Measurements from ENCODE around the gene GRID1.

GRID1 gene

DNA sequence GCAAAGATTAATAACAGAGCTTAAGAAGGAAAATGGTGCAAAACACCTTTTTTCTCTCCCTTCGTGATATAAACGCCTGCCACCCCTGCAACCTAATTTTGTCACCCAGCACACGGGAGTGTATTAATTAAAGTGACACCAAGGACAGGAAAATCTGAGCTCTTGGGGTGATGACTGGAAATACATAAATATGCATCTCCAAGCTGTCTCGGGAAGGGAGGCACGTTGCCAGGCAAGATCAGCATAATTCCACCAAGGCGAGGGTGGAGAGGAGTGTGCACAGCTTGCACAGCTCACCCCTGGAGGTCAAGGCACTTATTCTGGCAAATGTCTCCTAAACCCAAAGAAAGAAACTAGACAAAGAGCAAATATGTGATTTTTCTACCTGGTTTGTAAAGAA lies 700.9 kb downstream of the GRID1 start:
- no peaks in the 10 kb centered on the region for H3K27me3 ChIP-seq (replicated peaks; ENCODE audit: control insufficient read depth, insufficient read depth, low read length)
- H3K4me1 ChIP-seq (ENCODE audit: control insufficient read depth, insufficient read depth, low read length), result no peaks in the 10 kb centered on the region
- H3K9me3 ChIP-seq (ENCODE audit: control insufficient read depth, low read length), result no peaks in the 10 kb centered on the region
- H3K36me3 ChIP-seq (ENCODE audit: control insufficient read depth, insufficient read depth, low read length, severe bottlenecking), result no peaks in the 10 kb centered on the region
- no peak for DNase-seq (ENCODE audit: low read depth)
- H3K4me3 ChIP-seq (ENCODE audit: low read length), result no peak overlapping the region
- no peak overlapping the region for H3K9ac ChIP-seq (ENCODE audit: low read length)

DNA sequence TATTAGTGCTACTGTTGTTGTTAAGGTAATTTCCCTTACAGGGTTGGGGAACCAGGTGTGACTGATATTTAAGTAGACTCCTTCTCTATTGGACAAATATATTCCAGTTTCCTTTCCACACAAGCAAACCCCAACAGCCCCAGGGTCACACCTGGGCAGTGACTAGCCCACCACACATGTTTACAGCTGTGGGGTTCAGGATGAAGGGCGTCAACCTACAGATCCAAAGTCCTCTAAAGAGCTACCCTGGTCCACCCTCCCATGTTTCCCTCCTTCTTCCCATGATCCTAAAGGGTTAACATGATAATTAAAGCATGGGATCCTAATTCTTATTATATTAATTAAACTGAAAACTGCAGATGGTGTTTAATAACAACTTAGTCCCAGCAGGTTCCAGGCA lies 701.5 kb downstream of the GRID1 start:
- H3K9ac ChIP-seq (ENCODE audit: low read length), result no peak overlapping the region

DNA sequence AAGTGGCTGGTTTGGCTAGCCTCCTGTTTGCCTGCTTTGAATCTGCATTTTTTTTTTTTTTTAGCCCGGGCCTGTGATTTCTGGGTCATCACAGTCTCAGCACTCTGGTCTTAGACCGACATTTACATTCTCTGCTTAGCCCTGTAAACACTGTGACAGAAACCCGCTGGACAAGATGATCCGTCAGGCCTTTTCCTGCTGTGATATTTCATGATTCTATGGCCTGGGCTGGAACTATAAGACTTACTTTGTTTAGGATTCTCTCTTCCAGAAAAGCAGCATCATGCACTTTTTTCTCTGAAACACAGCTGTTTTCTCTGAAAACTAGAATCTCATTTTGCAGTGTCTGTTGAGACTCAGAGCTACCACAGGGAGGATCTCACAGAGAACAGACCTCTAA lies 705.5 kb downstream of the GRID1 start:
- H3K9me3 ChIP-seq (ENCODE audit: control insufficient read depth, low read length), result no peaks in the 10 kb centered on the region
- no peaks in the 10 kb centered on the region for H3K4me1 ChIP-seq (ENCODE audit: control insufficient read depth, insufficient read depth, low read length)
- DNase-seq (ENCODE audit: low read depth), result no peak
- no peak overlapping the region for H3K9ac ChIP-seq (ENCODE audit: low read length)
- H3K36me3 ChIP-seq (ENCODE audit: control insufficient read depth, insufficient read depth, low read length, severe bottlenecking), result no peaks in the 10 kb centered on the region
- no peak overlapping the region for H3K4me3 ChIP-seq (ENCODE audit: low read length)
- H3K27me3 ChIP-seq (replicated peaks; ENCODE audit: control insufficient read depth, insufficient read depth, low read length), result no peaks in the 10 kb centered on the region

More for the DNA sequence above, 701.5 kb downstream of the GRID1 start:
- no peak for DNase-seq (ENCODE audit: low read depth)
- H3K27me3 ChIP-seq (replicated peaks; ENCODE audit: control insufficient read depth, insufficient read depth, low read length), result no peaks in the 10 kb centered on the region
- no peaks in the 10 kb centered on the region for H3K9me3 ChIP-seq (ENCODE audit: control insufficient read depth, low read length)
- no peaks in the 10 kb centered on the region for H3K36me3 ChIP-seq (ENCODE audit: control insufficient read depth, insufficient read depth, low read length, severe bottlenecking)
- no peak overlapping the region for H3K4me3 ChIP-seq (ENCODE audit: low read length)
- H3K4me1 ChIP-seq (ENCODE audit: control insufficient read depth, insufficient read depth, low read length), result no peaks in the 10 kb centered on the region

DNA sequence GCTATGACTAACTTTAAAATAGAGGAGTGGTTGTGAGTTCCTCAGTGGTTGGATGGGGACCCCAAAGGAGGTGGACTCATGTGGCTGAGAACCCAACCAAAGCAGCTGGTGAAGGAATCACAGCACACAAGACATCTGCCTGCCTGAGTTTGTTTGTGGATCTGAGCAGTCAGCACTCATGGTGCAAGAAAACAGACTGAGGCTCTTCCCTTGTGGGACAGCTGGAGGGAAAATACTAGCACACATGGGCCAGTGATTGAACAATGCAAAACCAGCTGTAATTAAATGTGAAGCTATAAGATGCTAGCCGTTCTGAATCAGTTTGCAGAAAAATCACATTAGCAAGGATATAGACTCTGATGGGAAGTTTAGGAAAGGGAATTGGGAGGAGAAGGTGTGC lies 707.3 kb downstream of the GRID1 start:
- Histone ChIP-seq H3K4me1 (ENCODE audit: control insufficient read depth, insufficient read depth, low read length) (no peaks in the 10 kb centered on the region), H3K27me3 (replicated peaks; ENCODE audit: control insufficient read depth, insufficient read depth, low read length) (no peaks in the 10 kb centered on the region), H3K4me3 (ENCODE audit: low read length) (no peak overlapping the region), H3K9ac (ENCODE audit: low read length) (no peak overlapping the region), H3K36me3 (ENCODE audit: control insufficient read depth, insufficient read depth, low read length, severe bottlenecking) (no peaks in the 10 kb centered on the region), H3K9me3 (ENCODE audit: control insufficient read depth, low read length) (no peaks in the 10 kb centered on the region)
- no peak for DNase-seq (ENCODE audit: low read depth)

DNA sequence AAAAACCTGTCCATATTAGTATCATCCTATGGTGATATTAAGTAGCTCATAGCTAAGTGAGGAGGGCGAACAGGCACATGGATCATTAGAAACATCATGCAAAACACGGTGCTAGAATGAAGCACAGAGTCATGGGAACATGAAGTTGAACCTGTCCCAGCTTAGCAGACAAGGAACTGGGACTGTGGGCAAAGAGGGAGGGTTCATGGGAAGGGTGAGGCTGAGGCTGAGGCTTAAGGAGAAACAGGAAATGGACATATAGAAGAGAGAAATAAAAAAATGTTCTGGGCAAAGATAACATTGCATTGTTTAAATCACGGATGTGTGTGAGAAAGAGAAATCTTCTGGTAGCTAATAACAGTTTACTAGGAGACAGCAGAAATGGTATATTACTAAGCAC lies 708.1 kb downstream of the GRID1 start:
- Histone ChIP-seq H3K27me3 (replicated peaks; ENCODE audit: control insufficient read depth, insufficient read depth, low read length) (no peaks in the 10 kb centered on the region), H3K36me3 (ENCODE audit: control insufficient read depth, insufficient read depth, low read length, severe bottlenecking) (no peaks in the 10 kb centered on the region), H3K9ac (ENCODE audit: low read length) (no peak overlapping the region), H3K9me3 (ENCODE audit: control insufficient read depth, low read length) (no peaks in the 10 kb centered on the region), H3K4me3 (ENCODE audit: low read length) (no peak overlapping the region), H3K4me1 (ENCODE audit: control insufficient read depth, insufficient read depth, low read length) (no peaks in the 10 kb centered on the region)
- DNase-seq (ENCODE audit: low read depth), result no peak

DNA sequence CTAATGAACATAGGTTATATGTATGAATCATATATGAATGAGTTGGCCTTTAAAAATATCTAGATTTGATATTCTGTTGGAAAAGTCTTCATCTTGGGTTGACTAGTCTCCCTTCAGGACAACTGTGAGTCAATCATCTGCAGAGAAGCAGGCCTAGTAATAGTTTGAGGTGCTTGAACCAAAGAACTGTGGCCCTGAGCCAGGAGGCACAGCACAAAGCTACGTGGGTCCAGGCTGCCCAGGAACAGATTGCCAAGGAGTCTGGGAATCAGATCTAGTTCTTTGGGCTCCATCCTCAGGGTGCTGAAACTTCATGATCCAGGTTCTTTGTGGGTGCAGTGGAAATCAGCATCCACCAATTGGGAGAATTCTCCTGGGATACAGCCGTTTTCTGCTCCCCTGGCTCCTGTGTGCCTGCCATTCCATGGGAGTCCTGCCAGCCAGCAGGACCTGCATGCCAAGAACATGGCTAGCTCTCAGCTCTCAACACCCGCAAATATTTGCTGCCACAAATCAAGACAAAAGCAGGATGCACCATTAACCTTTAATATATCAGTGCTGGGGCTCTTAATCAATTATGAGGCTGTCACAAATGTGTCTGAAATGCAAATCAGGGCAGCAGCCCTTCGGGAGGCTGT lies 709.0 kb downstream of the GRID1 start:
- no peaks in the 10 kb centered on the region for H3K27me3 ChIP-seq (replicated peaks; ENCODE audit: control insufficient read depth, insufficient read depth, low read length)
- no peak overlapping the region for H3K9ac ChIP-seq (ENCODE audit: low read length)
- no peaks in the 10 kb centered on the region for H3K36me3 ChIP-seq (ENCODE audit: control insufficient read depth, insufficient read depth, low read length, severe bottlenecking)
- H3K4me1 ChIP-seq (ENCODE audit: control insufficient read depth, insufficient read depth, low read length), result no peaks in the 10 kb centered on the region
- no peak overlapping the region for H3K4me3 ChIP-seq (ENCODE audit: low read length)
- no peaks in the 10 kb centered on the region for H3K9me3 ChIP-seq (ENCODE audit: control insufficient read depth, low read length)
- DNase-seq (ENCODE audit: low read depth), result no peak

DNA sequence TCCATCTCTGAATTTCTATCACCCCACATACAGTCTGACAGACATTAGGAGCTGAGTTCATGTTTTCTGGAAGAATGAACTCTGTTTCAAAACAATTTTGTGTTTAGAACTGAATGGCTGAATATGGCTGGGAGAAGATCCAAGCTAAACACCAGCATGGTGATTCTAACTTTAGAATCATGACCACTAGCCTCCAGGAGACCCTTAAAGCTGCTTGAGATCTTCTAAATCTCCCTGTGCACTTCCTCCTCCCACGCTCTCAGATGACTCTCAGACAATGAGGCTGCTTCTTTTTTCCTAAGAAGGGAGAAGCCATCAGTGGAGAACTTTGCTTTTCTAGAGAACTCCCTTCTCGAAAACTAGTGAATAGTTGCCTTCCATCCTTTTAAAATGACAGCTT lies 711.2 kb downstream of the GRID1 start:
- no peak overlapping the region for H3K9ac ChIP-seq (ENCODE audit: low read length)
- H3K9me3 ChIP-seq (ENCODE audit: control insufficient read depth, low read length), result no peaks in the 10 kb centered on the region
- H3K4me3 ChIP-seq (ENCODE audit: low read length), result no peak overlapping the region
- H3K27me3 ChIP-seq (replicated peaks; ENCODE audit: control insufficient read depth, insufficient read depth, low read length), result no peaks in the 10 kb centered on the region
- DNase-seq (ENCODE audit: low read depth), result no peak
- no peaks in the 10 kb centered on the region for H3K36me3 ChIP-seq (ENCODE audit: control insufficient read depth, insufficient read depth, low read length, severe bottlenecking)
- no peaks in the 10 kb centered on the region for H3K4me1 ChIP-seq (ENCODE audit: control insufficient read depth, insufficient read depth, low read length)

DNA sequence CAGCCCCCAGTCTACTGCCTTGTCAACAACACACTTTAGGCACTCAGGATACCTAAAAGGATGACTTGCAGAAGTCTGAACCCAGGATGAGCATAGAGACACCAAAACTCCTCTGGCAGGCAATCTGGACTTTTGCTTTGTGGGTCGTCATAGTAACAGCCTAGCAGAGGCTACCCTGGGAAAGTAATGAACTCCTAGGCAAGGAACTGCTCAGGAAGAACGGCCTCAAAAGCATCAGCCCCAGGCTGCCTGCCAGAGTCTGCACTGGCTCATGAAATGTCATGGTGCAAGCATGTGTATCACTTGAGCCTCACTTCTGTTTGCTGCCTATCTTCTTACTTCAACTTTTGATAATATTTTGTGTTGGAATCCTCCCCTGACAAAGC lies 715.1 kb downstream of the GRID1 start:
- Histone ChIP-seq H3K4me1 (ENCODE audit: control insufficient read depth, insufficient read depth, low read length) (peaks cover 4% of the 10 kb centered on the region), H3K36me3 (ENCODE audit: control insufficient read depth, insufficient read depth, low read length, severe bottlenecking) (no peaks in the 10 kb centered on the region), H3K9ac (ENCODE audit: low read length) (no peak overlapping the region), H3K27me3 (replicated peaks; ENCODE audit: control insufficient read depth, insufficient read depth, low read length) (peaks cover 3% of the 10 kb centered on the region), H3K9me3 (ENCODE audit: control insufficient read depth, low read length) (no peaks in the 10 kb centered on the region), H3K4me3 (ENCODE audit: low read length) (no peak overlapping the region)
- DNase-seq (ENCODE audit: low read depth), result no peak

DNA sequence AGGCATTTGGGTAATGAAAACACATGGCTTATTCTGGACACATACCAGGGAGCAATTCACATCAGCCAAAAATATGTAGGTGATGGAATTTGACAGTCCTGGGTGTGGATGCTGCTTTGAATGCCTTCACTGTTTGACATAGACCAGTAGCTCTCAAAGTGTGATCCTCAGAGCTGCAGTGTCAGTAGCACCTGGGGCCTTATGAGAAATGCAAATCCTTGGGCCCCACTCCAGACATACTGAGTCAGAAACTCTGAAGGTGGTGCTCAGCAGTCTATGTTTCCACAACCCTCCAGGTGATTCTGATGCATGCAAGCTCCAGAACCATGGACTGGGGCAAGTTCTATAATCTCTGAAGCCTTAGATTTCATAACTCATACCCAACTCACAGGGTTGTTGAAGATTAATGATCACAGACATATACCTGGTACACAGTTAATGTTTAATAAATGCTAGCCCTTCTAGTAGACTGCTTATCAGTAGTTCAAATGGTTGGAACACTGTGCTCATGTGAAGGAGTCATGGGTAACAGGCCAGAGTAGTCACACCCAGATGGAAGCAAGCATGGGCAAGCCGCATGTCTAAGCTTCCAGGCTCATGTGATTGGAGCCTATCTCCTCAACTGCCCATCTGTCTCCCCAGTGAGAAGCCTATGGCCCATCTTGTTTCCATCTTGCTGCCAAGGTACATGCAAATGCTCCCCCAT lies 715.7 kb downstream of the GRID1 start:
- Histone ChIP-seq H3K4me1 (ENCODE audit: control insufficient read depth, insufficient read depth, low read length) (peaks cover 4% of the 10 kb centered on the region), H3K36me3 (ENCODE audit: control insufficient read depth, insufficient read depth, low read length, severe bottlenecking) (no peaks in the 10 kb centered on the region), H3K4me3 (ENCODE audit: low read length) (no peak overlapping the region), H3K9me3 (ENCODE audit: control insufficient read depth, low read length) (no peaks in the 10 kb centered on the region), H3K9ac (ENCODE audit: low read length) (no peak overlapping the region), H3K27me3 (replicated peaks; ENCODE audit: control insufficient read depth, insufficient read depth, low read length) (peaks cover 3% of the 10 kb centered on the region)
- DNase-seq (ENCODE audit: low read depth), result no peak

DNA sequence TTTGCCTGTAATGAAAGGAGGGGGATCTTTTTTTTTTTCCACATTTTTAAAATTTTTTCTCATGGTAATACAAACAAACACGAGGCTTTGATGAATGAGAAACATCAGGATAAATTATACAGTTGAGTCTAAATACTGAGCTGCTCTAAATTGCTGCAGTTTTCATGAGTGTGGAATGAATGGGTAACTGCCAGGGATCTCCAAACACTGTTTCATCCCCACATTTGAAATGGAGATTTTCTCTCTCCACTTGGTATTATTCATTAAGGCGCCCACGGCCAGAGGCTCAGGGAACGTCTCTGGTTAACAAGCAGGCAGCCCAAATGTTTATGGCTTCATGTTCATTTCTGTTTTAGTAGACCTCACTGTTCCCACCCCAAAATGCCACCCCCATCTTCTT lies 717.1 kb downstream of the GRID1 start:
- H3K4me1 ChIP-seq (ENCODE audit: control insufficient read depth, insufficient read depth, low read length), result peaks cover 4% of the 10 kb centered on the region
- DNase-seq (ENCODE audit: low read depth), result no peak
- H3K36me3 ChIP-seq (ENCODE audit: control insufficient read depth, insufficient read depth, low read length, severe bottlenecking), result no peaks in the 10 kb centered on the region
- H3K4me3 ChIP-seq (ENCODE audit: low read length), result no peak overlapping the region
- H3K27me3 ChIP-seq (replicated peaks; ENCODE audit: control insufficient read depth, insufficient read depth, low read length), result peaks cover 3% of the 10 kb centered on the region
- no peak overlapping the region for H3K9ac ChIP-seq (ENCODE audit: low read length)
- no peaks in the 10 kb centered on the region for H3K9me3 ChIP-seq (ENCODE audit: control insufficient read depth, low read length)

DNA sequence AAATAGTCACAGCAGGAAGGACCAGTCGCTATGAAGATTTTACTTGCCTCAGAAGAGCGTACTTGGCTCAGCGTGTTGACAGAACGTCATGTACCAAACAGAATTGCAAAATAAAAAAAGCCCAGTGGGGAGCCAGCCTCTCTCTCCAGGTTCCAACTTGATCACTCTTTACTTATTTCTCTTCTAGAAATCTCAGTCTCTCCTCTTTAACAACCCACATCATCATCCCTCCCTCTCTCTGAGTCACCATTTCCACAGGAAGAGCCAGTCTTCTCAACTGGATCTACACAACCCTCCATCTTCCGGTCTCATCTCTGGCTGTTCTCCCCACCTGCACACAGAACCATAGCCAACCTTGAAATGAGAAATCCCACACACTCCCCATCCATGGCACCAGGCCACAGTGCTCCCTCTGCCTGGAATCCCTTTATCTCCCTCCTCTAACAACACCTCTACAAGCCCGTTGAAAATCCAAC lies 718.3 kb downstream of the GRID1 start:
- H3K4me3 ChIP-seq (ENCODE audit: low read length), result no peak overlapping the region
- no peak for DNase-seq (ENCODE audit: low read depth)
- no peaks in the 10 kb centered on the region for H3K36me3 ChIP-seq (ENCODE audit: control insufficient read depth, insufficient read depth, low read length, severe bottlenecking)
- no peaks in the 10 kb centered on the region for H3K9me3 ChIP-seq (ENCODE audit: control insufficient read depth, low read length)
- H3K4me1 ChIP-seq (ENCODE audit: control insufficient read depth, insufficient read depth, low read length), result peaks cover 6% of the 10 kb centered on the region
- H3K27me3 ChIP-seq (replicated peaks; ENCODE audit: control insufficient read depth, insufficient read depth, low read length), result peaks cover 3% of the 10 kb centered on the region
- no peak overlapping the region for H3K9ac ChIP-seq (ENCODE audit: low read length)

DNA sequence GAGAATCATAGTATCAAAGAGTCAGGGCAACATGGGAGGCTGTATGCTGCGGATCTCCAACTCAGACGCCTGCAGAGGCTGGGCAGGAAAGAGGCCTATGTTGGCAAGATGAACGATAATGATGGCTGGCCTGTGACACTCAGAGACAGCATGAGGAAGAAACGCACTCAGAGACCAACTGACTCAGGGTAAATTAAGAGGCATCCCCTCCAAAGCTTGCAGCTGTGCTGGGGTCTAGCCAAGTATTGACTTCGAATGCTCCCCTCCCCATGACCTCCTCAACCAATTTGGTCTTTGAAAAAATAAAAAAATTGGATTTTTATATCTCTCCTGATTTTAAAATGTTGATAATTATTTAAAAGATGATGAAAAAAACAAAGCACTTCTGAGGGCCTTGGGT lies 718.9 kb downstream of the GRID1 start:
- no peak overlapping the region for H3K9ac ChIP-seq (ENCODE audit: low read length)
- no peaks in the 10 kb centered on the region for H3K9me3 ChIP-seq (ENCODE audit: control insufficient read depth, low read length)
- no peaks in the 10 kb centered on the region for H3K36me3 ChIP-seq (ENCODE audit: control insufficient read depth, insufficient read depth, low read length, severe bottlenecking)
- DNase-seq (ENCODE audit: low read depth), result no peak
- peaks cover 11% of the 10 kb centered on the region for H3K4me1 ChIP-seq (ENCODE audit: control insufficient read depth, insufficient read depth, low read length)
- peaks cover 3% of the 10 kb centered on the region for H3K27me3 ChIP-seq (replicated peaks; ENCODE audit: control insufficient read depth, insufficient read depth, low read length)
- H3K4me3 ChIP-seq (ENCODE audit: low read length), result no peak overlapping the region
